NCI-H1105 treated with DMSO at 0.1 percent for 48 hours (cell line): ENCODE data around the gene GNAS-AS1.
A peak's percentile ranks its signal among the peaks of the same experiment; 100 is the strongest.

ENCODE experiments used
- DNase-seq: peaks from one replicate; lab custom pipeline; 2025; lab: John Stamatoyannopoulos, UW

Gene GNAS-AS1

DNA sequence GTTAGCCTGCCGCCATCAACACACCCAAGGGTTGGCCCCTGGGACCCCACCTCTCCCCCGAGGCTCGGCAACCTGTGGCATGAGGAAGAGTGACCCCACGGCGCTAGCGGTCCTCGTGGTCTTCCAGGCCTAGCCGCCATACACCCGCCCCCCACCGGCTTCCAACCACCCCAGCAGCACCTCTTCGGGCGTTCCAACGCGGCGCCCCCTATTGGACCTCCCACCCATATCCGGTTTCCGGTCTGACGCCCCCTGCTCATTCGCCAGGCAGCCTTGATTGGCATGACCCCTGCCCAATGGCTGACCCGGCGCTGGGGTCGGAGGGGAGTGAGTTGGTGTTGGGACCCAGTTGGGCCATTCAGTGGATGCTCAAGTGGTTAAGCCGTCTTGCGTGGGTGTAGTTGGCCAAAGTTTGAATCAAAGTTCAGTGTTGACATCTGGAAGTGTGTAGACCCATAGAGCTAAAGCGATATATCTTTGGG is at the start of gene GNAS-AS1:
Gene GNAS-AS1 (minus strand): TSS at position 210 of the 482 bp plus-strand sequence.
- peak; percentile 69 for DNase-seq

DNA sequence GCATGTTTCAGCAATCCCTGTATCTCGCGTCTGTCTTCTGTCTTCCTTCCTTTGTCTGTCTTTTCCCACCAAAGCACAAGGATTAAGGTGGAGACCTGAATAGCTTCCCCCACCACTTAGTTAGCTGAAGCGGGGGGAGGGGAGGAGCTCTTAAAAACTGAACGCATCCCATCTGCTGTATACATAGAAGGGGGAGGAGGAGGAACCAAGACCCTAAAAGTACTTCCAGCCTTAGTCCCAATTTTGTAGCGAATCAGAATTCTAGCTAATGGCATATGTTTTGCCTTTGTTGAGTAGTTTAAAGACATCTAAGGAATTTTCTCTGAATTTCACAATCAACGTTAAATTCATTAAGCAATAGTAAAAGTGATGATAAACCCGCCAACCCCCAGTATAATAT is 49.7 kb upstream of the GNAS-AS1 start:
- no peak for DNase-seq

DNA sequence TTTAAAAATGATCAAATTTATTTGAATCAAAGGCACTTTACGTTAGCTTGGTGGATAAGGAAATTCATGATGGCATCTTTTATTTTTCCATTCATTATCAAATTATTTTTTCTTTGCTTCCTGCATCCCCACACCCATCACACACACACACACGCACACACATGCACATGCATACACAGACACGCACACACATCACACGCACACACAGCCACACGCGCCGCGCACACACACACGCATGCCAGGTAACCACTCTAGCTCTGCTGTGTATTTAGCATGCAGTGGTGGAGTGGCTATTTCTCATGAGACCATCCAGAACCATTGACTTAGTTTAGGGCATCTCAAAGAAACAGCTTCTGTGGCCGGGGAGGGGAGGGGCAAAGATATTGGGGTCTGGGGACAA is 48.8 kb upstream of the GNAS-AS1 start:
- DNase-seq, result no peak

DNA sequence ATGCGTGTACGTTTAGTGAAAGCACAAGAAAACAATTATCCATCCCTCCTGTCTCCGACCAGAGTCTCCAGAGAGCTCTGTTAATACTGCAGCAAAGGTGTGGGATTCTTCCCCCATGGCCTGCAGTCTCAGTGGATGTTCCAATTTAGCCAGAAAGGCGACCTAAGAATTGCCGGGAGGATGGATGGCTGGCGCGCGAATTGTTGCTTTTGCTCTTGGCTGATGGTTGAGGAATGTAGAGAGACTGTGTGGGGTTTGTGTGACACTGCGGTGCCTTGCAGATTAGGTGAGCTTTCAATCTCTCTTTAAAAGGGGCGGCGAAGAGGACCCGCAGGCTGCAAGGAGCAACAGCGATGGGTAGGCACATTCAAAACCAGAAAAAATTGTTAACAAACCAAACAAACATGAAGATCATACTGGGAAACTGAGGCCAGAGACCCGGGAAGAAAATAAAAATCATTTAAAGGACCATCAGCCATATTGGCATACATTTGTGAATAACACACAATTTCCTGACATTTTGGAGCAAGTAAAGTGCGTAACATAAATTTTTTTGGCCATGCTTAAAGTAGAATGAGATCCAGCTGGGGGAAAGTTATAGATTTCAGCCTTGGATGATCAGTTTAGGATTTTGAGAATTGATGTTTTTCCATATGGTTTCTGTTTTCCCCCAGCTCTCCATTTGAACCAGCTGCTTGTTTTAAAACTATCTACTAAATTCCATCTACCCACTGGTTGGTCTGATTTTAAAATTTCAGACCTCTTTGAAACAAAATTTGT is 48.1 kb upstream of the GNAS-AS1 start:
- no peak for DNase-seq

DNA sequence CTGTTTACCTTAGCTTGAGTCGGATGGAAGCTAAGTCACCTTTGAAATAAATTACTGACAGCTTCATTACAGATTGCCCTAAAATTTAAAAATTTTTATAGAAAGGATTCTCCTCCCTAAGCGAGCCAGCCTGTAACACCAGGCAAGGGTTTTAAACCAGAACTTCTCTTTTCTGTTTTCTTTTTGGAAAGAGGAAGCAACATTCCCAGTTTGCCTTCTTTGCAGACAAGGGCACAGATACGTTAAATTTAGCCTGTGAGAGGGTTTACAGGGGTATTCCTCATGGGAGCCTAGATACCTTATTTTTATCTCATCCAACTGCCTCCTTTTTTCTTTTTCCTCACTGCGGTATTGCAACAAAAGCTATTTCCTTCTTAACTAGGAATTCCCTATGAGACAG is 46.8 kb upstream of the GNAS-AS1 start:
- no peak for DNase-seq

DNA sequence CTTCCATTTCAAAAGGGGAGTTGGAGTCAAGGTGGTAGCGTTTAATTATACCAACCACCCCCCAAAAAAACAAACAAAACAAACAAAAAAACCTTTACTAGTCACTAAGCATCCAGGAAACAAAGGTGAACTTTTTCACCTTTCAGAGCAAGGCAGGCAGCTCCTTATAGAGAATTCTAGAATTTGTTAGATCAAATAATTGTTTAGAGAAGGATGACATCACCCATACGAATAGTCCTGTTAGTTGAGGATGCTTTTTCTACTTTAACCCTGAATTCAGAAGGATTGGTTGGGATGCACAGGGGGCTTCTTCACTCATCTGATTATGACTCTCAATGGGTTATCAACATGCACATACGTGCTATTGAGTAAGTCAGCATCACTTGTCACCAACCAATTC is 46.1 kb upstream of the GNAS-AS1 start:
- DNase-seq, result no peak

DNA sequence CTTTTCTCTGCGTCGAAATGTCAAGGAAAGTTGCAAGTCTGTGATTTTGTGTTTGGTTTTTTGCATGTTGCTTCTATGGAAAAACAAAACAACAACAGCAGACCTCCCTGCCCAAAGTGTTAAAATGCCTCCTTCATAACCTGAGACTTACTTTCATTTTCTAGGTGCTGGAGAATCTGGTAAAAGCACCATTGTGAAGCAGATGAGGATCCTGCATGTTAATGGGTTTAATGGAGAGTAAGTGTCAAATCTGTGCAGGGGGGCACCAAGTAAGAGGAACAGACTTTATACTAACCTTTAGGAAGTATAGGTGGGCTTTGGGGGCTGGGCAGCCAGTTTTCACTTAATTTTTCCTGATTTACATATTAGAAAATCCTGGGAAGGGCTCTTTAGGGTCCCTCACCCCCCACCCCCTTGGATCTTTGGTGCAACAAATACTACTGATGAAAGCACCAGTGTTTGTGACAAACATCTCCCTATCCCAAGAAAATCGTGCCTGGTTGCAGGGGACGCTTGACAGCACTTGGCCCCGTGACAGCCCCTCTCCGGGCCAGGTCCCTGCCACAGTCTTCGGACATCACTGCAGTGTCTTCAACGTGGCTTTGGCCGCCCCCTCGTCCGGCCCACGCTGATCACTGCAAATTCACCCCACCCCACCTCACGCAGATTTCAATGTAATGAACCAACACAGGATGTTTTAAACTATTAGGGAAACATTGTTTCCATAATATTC is 44.9 kb upstream of the GNAS-AS1 start:
- DNase-seq, result no peak

DNA sequence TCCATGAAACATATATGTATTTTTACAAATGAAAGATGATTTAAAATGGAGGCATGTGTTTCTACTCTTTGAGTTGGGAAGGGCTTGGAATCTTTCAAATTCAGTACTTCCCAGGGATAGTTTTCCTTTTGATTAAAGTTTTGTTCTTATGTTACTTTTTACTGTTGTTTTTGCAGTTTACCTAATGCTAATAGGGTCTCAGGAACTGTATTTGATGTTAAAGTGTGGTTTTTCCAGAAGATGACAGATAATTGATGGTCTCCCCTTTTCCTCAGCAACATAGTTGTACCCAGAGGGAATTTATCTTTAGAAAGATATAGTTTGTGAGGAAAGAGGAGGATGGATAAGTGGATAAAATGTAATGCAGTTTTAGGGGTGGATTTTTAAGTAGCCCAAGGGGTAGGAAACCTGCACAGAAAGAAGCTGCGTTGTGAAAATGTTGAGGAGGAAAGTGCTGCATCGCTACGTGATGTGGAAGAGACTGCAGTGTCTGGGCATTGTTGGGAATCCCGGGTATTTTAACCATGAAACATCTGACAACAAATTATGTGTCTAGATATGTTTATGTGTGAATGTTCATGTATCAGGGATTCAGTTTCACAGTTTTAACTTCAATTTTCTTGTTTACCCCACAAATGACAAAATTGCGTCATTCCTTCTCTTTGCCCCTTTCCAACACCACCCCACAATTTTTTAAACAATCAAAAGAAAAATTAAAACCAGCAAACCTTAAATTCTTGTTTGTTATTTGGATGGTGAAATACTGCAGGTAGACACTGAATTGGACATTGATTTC is 44.1 kb upstream of the GNAS-AS1 start:
- no peak for DNase-seq

DNA sequence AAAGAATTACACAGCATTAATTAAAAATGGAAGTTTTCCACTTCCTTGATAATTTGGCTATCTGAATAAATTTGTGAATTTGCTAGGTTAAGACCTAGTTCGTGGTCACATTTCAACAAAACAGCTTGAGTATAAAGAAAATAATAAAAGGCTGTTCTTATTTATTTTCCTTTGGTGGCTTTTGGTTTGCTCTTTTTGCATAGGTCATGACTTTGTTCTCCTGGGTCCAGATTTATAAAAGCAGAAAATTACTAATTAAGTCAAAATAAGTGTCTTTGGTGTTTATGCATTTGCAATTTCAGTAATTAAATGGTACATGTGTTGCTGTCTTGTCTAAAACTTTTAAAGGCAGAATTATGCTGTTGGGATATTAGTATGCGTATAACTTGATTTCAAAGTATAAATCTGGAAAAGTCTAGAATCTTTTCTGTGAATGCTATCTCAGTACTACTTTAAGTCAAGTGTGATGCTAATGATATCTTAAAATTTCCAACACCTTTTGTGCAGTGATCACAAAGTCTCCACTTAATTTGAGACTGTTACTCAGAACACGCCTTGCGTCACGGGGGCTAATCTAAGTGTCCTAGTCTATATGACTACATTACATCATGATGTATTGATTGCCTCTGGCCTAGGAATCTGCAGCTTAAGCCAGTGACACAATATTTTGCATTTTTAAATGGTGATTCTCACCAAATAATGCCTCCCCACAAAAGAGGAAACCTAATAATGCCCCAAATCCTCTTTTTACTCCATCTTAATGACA is 42.8 kb upstream of the GNAS-AS1 start:
- no peak for DNase-seq

DNA sequence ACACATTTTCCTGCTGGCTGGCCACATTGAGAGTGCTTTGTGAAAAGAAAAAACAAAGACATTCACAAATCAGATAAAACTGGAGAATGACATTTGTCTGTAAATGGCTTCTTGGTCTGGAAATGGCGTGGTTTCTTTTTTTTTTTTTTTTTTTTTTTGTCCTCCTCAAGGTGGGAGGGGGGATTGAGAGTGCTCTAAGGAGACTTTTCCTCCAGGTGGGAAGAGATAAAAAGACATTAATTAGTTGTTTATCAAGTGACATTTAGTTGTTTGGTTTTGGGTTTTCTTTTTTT is 42.2 kb upstream of the GNAS-AS1 start:
- DNase-seq, result peak; percentile 45

DNA sequence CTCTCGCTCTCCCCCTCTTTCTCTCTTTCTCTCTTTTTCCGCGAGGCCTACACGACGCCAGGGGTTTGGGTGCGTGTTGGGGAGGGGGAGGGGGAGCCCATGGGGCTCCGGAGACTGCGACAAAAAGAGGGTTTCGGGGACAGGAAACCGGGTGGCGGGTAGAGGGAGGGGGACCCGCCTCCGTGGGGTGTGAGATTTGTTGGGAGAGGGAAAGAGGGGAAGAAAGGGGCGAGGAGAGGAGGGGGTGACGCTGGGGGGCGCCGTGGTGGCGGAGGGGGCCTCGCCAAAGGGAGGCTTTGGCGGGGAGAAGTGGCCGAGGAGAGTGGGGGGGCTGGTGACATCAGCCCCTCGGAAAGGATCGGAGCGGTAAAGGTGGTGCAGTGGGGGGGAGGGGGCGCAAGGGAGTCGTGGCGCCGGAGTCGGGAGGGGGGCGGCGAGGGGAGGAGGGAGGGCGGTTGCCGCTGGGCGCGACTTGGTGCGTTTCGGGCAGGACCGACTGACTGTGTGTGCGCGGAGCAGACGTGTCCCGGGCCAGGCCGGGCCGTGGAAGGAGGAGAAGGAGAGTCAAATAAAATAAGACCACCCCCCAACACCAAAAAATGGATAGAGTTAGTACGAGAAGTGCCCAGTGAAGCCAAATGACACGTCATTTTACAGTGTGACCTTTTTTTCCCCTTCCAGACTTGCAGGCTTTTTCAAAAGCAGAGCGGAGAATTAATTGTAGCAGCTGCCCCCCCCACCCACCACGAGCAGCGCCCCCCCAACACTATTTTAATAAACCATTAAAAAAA is 41.6 kb upstream of the GNAS-AS1 start:
- DNase-seq, result peak; percentile 74

DNA sequence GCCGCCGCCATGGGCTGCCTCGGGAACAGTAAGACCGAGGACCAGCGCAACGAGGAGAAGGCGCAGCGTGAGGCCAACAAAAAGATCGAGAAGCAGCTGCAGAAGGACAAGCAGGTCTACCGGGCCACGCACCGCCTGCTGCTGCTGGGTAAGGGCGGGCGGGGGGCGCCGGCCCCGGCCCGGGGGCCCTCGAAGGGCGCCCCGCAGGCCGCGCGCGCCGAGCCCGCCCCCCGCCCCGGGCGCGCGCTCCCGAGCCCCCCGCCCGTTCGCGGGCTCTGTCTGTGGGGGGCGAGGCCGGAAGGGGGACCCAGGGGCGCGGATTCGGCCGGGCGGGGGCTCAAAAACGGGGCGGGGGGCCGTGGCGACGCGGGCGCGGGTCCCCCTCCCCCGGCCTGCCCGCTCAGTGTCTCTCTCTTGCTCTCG is 41.0 kb upstream of the GNAS-AS1 start:
- peak; percentile 45 for DNase-seq

DNA sequence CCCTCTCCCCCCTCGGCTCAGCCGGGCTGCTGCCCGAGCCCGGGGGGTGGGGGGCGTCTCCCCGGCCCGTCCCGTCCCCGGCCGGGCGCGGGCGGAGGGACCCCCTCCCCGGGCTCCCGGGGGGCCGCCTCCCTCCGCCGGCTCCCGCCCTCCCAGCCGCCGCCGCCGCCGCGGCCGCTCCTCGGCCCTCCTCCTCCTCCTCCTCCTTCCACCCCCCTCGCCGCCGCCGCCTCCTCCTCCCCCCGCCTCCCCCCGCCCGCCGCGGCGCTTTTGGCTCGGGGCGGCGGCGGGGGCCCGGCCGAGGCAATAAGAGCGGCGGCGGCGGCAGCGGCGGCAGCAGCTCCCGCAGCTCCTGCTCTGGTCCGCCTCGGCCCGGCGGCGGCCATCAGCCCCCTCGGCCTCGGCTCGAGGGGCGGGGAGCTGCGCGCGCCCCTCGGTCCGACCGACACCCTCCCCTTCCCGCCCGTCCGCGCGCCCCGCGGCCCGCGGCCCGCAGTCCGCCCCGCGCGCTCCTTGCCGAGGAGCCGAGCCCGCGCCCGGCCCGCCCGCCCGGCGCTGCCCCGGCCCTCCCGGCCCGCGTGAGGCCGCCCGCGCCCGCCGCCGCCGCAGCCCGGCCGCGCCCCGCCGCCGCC is 40.5 kb upstream of the GNAS-AS1 start:
- peak; percentile 72 for DNase-seq

DNA sequence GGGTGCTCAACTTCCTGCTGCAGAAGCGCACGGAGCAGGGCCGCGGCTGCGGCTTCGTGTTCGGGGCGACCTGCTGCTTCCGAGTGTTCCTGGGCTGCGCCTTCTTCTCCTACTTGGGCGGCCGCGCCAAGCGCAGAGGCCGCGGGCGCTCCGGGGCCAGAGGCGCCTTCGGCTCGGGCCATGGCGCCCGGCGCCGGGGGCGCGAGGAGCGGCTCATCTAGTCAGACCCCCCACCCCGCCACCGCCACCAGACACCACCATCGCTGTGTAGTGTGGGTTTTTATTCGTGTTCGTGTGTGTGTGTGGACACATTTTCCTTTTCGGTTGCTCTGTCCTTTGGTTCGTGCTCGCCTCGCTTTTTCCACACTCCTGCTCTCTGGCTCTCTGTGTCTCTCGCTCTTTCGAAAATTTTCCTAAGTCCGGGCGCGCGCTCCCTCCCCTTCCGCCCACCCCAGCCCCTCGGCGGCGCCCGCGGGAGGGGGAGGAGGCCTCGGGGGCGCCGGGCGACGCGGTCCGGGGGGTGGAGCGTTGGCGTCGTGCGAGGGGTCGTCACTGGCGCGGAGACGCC is 39.9 kb upstream of the GNAS-AS1 start:
- DNase-seq, result peak; percentile 72

DNA sequence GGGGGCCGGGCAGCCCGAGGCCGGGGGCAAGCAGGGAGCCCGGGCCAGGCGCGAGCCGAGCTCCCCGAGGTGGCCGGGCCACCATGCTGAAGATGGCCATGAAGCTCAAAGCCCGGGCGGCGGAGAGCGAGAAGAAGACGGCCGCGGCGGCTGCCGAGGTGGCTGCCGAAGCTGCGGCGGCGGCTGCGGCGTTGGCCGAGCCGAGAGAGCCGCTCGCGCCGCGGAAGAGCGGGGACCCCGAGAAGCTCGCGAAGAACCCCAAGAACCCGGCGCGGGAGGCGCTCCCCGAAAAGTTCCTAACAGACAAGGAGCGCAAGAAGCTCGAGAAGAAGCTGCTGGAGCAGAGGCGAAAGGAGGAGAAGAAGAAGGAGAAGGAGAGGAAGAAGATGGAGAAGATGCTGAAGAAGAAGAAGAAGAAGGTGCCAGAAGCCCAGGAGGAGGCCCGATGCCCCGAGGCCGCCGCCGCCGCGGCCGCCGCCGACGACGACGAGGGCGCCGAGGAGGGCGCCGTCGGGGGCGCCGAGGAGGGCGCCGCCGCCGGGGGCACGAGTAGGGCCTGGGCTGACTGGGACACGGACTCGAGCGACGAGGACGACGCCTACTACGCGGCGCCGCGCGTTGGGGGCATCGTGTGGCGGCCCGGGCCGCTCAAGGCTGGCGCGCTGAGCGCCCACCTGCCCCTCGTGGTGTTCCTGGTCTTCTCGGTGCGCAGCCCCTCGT is 39.3 kb upstream of the GNAS-AS1 start:
- DNase-seq, result no peak

DNA sequence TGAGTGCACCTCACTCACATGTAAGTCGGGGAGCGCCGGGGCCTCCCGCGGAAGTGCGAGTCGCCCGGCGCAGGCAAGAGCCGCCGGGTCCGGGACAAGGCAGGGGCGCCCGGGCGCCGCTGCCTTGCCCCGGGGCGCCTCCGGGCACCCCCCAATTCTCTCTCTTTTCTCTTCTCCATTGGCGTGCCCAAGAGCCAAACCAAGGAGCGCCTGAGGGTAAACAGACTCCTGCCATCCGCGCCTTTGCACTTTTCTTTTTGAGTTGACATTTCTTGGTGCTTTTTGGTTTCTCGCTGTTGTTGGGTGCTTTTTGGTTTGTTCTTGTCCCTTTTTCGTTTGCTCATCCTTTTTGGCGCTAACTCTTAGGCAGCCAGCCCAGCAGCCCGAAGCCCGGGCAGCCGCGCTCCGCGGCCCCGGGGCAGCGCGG is 38.6 kb upstream of the GNAS-AS1 start:
- DNase-seq, result no peak

DNA sequence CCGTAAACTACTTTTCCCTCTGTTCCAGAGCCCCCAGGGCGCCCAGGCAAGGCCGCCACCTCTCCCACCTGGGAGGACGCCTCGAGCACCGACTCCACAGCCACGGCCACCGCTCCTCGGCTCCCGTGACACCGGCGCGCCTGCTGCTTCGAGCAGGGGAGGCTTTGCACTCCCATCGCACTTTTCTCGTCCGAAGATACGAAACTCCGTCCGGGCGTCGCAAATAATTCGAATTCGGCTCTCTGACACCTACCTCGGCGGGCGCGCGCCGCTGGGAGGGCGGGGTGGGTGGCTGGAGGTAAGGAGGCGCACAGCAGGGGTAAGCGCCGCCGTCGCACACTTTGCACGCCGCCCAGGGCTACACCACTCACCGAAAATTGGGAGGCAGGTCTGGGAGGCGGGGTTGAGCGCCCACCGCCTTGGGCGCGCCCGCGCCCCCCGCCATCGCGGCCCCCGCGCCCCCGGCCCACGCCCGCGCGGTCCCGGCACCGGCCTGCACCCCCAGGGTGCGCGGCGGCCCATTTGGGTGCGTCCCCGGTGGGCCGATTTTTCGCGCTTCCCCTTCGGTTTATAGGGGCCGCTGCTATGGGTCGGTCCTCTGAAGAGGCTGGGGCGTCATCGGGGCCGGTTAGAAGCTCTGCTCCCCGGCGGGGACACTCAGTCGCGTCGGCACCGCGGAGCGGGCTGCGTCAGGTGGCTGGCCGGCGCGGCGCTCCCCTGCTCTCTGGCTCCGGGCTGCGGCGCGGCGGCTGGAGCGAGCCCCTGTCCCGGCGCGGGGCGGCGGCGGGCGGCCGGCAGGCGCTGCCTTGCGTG is 38.0 kb upstream of the GNAS-AS1 start:
- peak; percentile 61 for DNase-seq

DNA sequence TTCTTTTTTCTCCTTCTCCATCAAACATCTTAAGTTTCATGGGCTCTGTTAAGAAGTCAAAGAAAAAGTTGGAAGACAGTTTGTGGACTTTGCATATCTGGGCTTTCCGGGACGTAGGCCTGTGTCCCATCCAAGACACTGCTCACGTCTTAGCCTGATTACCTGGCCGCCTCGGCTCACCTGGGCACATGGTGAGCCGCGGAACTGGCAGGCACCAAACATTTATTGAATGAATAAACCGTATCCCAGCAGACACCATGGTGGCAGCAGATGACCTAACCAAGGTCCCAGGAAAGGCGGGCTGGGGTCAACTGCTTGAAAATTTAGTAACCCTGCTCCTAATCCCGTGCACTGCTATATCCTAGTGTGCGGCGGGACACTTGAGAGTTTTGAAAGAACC is 37.4 kb upstream of the GNAS-AS1 start:
- no peak for DNase-seq

DNA sequence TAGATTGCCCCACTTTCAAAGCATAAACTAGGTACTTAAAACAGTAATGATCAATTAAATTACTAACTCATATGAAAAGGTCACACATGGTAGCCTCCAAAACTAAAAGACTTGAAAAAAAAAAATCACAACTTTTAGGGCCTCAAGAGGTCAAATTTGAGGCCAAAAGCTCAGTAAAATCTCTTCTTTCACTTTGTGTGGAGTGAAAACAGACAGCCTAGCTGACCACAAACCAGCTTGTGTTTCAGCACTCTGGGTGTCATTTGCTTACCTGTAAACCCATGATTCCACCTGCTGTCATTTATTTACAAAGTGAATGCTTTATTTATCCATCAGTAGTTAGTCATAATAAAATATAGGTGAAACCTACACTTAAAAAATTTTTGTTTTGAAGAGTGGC is 35.8 kb upstream of the GNAS-AS1 start:
- no peak for DNase-seq
